Astrocyte (in vitro differentiated cells and primary cell): Measurements from ENCODE around the gene CHD5. TPM values are rescaled to one million over a fixed set of nuclear protein-coding genes. Genes with fewer than 3 reads are reported as not detected.

ENCODE experiments used
- DNase-seq: peaks from one replicate; pipeline ENCODE4 v3.0.0-alpha.2; 2010; ENCODE audit warnings: low read depth
- FAIRE-seq: peaks from 2 replicates; lab custom pipeline; 2011; peaks lifted over from hg19 to GRCh38; lab: Jason Lieb, UNC
- H2AFZ ChIP-seq: 2 replicates; pipeline ENCODE4 v1.6.0; 2012; ENCODE audit warnings: low read depth, low read length, inconsistent platforms
- H3K27ac ChIP-seq: 2 replicates; pipeline ENCODE4 v1.5.1; 2011; ENCODE audit warnings: low read depth, low read length, inconsistent platforms
- H3K27me3 ChIP-seq: 2 replicates; pipeline ENCODE4 v1.6.0; 2011; ENCODE audit warnings: low read length, inconsistent platforms; ENCODE audit not compliant: insufficient read depth
- H3K36me3 ChIP-seq: 2 replicates; pipeline ENCODE4 v1.5.1; 2011; ENCODE audit warnings: low read length, inconsistent platforms; ENCODE audit not compliant: insufficient read depth
- H3K4me1 ChIP-seq: 2 replicates; pipeline ENCODE4 v1.5.1; 2011; ENCODE audit warnings: low read length, inconsistent platforms; ENCODE audit not compliant: insufficient read depth
- H3K4me2 ChIP-seq: 2 replicates; pipeline ENCODE4 v1.6.0; 2012; ENCODE audit warnings: low read length, inconsistent platforms
- H3K4me3 ChIP-seq: 2 replicates; pipeline ENCODE4 v1.5.1; 2011; ENCODE audit warnings: low read depth, mild to moderate bottlenecking, low read length, inconsistent platforms; ENCODE audit not compliant: insufficient read depth
- H3K79me2 ChIP-seq: 2 replicates; pipeline ENCODE4 v1.6.0; 2012; ENCODE audit warnings: mild to moderate bottlenecking, low read length, inconsistent platforms; ENCODE audit not compliant: insufficient read depth
- H3K9ac ChIP-seq: 2 replicates; pipeline ENCODE4 v1.6.0; 2012; ENCODE audit warnings: mild to moderate bottlenecking, low read length, inconsistent platforms
- H3K9me3 ChIP-seq: 2 replicates; pipeline ENCODE4 v1.5.1; 2012; ENCODE audit warnings: low read depth, mild to moderate bottlenecking, low read length, inconsistent platforms; ENCODE audit not compliant: insufficient read depth
- H4K20me1 ChIP-seq: 2 replicates; pipeline ENCODE4 v1.6.0; 2012; ENCODE audit warnings: low read length, inconsistent platforms; ENCODE audit not compliant: insufficient read depth
- H3K27ac Mint-ChIP-seq: one replicate; pipeline ENCODE4 v1.8.0; 2021; ENCODE audit warnings: mild to moderate bottlenecking, mixed read lengths; ENCODE audit not compliant: unreplicated experiment
- H3K27me3 Mint-ChIP-seq: one replicate; pipeline ENCODE4 v1.8.0; 2021; ENCODE audit warnings: low read depth, mixed read lengths; ENCODE audit not compliant: unreplicated experiment
- H3K36me3 Mint-ChIP-seq: one replicate; pipeline ENCODE4 v1.8.0; 2021; ENCODE audit warnings: low read depth, mixed read lengths; ENCODE audit not compliant: unreplicated experiment
- H3K4me1 Mint-ChIP-seq: one replicate; pipeline ENCODE4 v1.8.0; 2021; ENCODE audit warnings: low read depth, mixed read lengths; ENCODE audit not compliant: unreplicated experiment
- H3K4me3 Mint-ChIP-seq: one replicate; pipeline ENCODE4 v1.8.0; 2021; ENCODE audit warnings: mild to moderate bottlenecking, moderate library complexity, mixed read lengths; ENCODE audit not compliant: unreplicated experiment
- H3K9me3 Mint-ChIP-seq: one replicate; pipeline ENCODE4 v1.8.0; 2021; ENCODE audit warnings: mild to moderate bottlenecking, mixed read lengths; ENCODE audit not compliant: unreplicated experiment
- CTCF ChIP-seq: IDR thresholded peaks from 2 replicates; pipeline ENCODE4 v1.5.1; 2011; ENCODE audit warnings: low read depth, mild to moderate bottlenecking, inconsistent platforms, low read length, moderate library complexity; ENCODE audit not compliant: insufficient read depth
- EZH2 ChIP-seq: IDR thresholded peaks from 2 replicates; pipeline ENCODE4 v1.6.1; 2012; ENCODE audit warnings: mild to moderate bottlenecking, low read length, inconsistent platforms; ENCODE audit not compliant: insufficient read depth
- total RNA-seq: library from RNA; stranded (reverse); gene quantifications from 2 replicates; pipeline ENCODE4 v1.2.1, GENCODE V29; 2021

Gene CHD5
- total RNA-seq, 1 donor from 2014 or later: 0.18 TPM

GRCh38 chr1:6093071-6093470 is 87.0 kb downstream of the CHD5 start:
- no peaks in the 10 kb centered on the region for H3K9me3 ChIP-seq
- no peaks in the 10 kb centered on the region for H4K20me1 ChIP-seq
- no peaks in the 10 kb centered on the region for H3K4me1 ChIP-seq
- no peak for TF ChIP-seq EZH2
- TF ChIP-seq CTCF: no peak
- H3K4me2 ChIP-seq: no peak overlapping the region
- no peaks in the 10 kb centered on the region for H3K79me2 ChIP-seq
- H3K27ac ChIP-seq: no peak overlapping the region
- no peaks in the 10 kb centered on the region for H3K4me1 Mint-ChIP-seq
- H3K27ac Mint-ChIP-seq: no peak overlapping the region
- no peak overlapping the region for H3K9ac ChIP-seq
- no peaks in the 10 kb centered on the region for H3K9me3 Mint-ChIP-seq
- no peaks in the 10 kb centered on the region for H3K36me3 Mint-ChIP-seq
- H2AFZ ChIP-seq: no peak overlapping the region
- no peak for FAIRE-seq
- H3K4me3 ChIP-seq: no peak overlapping the region
- H3K27me3 Mint-ChIP-seq: peaks cover 40% of the 10 kb centered on the region
- H3K27me3 ChIP-seq: peaks cover 3% of the 10 kb centered on the region
- DNase-seq: no peak
- no peak overlapping the region for H3K4me3 Mint-ChIP-seq
- H3K36me3 ChIP-seq: no peaks in the 10 kb centered on the region

- Mint-ChIP-seq H3K27me3 (peaks cover 34% of the 10 kb centered on the region), H3K9me3 (no peaks in the 10 kb centered on the region), H3K4me3 (no peak overlapping the region), H3K4me1 (no peaks in the 10 kb centered on the region), H3K27ac (no peak overlapping the region), H3K36me3 (no peaks in the 10 kb centered on the region)
- no peaks in the 10 kb centered on the region for H3K36me3 ChIP-seq
- peaks cover 3% of the 10 kb centered on the region for H3K27me3 ChIP-seq
- no peak overlapping the region for H3K4me3 ChIP-seq
- no peak overlapping the region for H2AFZ ChIP-seq
- H3K27ac ChIP-seq: no peak overlapping the region
- H3K4me2 ChIP-seq: no peak overlapping the region
- no peaks in the 10 kb centered on the region for H4K20me1 ChIP-seq
- peaks cover under 1% of the 10 kb centered on the region for H3K4me1 ChIP-seq
- no peak for TF ChIP-seq EZH2
- no peak for TF ChIP-seq CTCF
- DNase-seq (no peak), FAIRE-seq (no peak)
- no peaks in the 10 kb centered on the region for H3K9me3 ChIP-seq
- no peak overlapping the region for H3K9ac ChIP-seq
- H3K79me2 ChIP-seq: no peaks in the 10 kb centered on the region
Observed at GRCh38 chr1:6092211-6092610, 87.9 kb downstream of the CHD5 start.

GRCh38 chr1:6091823-6092109 is 88.4 kb downstream of the CHD5 start:
- Histone ChIP-seq H4K20me1 (no peaks in the 10 kb centered on the region), H3K9ac (no peak overlapping the region), H3K4me3 (no peak overlapping the region), H3K27me3 (peaks cover 3% of the 10 kb centered on the region), H3K27ac (no peak overlapping the region), H3K79me2 (no peaks in the 10 kb centered on the region), H3K4me1 (peaks cover 3% of the 10 kb centered on the region), H3K4me2 (no peak overlapping the region), H3K9me3 (no peaks in the 10 kb centered on the region), H2AFZ (no peak overlapping the region), H3K36me3 (no peaks in the 10 kb centered on the region)
- H3K4me1 Mint-ChIP-seq: no peaks in the 10 kb centered on the region
- H3K27me3 Mint-ChIP-seq: peaks cover 35% of the 10 kb centered on the region
- FAIRE-seq (no peak), DNase-seq (no peak)
- no peaks in the 10 kb centered on the region for H3K36me3 Mint-ChIP-seq
- no peak overlapping the region for H3K27ac Mint-ChIP-seq
- no peak overlapping the region for H3K4me3 Mint-ChIP-seq
- TF ChIP-seq EZH2 (no peak), CTCF (no peak)
- H3K9me3 Mint-ChIP-seq: no peaks in the 10 kb centered on the region
